Measurements from ENCODE around the gene ATF6B.
"Not testable (repeated sequence)": the region's sequence is repeated elsewhere in the genome, so short reads cannot be mapped to it uniquely, and the experiment has no call there.

Gene ATF6B

DNA sequence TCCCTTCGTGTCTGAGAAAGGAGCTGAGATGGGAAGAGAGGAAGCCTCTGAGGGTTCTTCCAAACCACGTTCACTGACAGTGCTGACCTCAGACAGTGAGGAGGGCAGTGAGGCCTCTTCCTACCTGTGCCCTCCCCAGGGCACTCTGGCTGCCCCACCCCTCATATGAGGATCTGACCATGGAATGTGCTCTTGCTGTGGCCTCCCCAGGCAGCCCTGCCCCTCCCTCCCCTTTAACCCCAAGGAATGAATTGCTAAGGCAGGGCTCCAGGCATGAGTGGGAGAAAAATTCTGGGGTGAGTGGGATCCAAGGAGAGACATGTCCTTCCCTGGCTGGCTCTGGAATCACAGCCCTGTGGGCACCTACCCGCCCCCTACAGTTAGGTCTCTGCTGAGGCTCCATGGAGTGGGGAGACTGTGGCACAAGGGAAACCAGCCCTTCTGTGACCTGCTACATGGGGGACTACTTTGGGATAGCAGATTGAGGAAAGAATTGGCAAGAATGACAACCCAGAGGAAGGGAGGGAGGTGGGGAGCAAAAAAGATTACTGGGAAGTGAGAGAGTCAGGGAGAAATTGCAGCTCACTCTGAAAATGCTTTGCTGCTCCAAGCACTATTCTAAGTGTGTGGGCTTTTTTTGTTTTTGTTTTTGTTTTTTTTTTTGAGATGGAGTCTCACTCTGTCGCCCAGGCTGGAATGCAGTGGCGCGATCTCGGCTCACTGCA is 48.3 kb downstream of the ATF6B start:
- no peak for DNase-seq

DNA sequence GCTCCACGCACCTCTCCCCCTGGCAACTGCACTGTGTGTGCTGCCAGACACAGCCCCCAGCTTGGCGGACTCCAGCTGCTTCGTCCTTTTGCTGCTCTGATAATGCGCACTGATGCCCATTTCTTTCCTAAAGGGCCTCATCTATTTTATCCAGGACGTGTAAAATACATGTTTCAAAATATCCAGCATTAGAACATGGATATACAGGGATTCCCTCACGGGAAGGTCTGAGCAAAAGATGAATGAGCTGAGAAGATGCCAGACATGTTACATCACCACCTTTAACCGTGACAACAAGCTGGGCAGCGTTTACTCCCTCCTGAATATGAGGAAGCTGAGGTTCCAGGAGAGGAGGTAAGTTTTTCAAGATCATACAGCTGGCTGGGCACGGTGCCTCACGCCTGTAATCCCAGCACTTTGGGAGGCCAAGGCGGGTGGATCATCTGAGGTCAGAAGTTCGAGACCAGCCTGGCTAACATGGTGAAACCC is 51.7 kb downstream of the ATF6B start:
- no peak for DNase-seq

DNA sequence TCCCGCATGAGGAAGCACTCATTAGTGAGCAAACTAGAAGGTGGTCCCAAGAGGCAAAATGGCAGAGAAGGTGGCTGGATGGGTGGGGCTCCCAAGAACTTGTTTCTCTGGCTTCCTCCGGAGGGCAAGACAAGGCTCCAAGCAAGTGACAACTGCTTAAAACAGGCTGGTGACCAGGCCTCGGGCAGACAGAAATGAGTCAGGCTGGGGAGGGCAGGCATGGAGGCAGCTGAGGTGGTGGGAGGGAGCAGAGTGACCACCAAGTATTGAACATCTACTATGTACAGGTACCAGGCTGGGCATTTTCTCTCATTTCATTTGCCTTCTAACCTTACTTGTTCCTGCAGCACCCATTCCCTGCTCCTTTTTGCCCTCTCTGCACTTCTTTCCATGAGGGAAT is 52.3 kb downstream of the ATF6B start:
- no peak for DNase-seq

DNA sequence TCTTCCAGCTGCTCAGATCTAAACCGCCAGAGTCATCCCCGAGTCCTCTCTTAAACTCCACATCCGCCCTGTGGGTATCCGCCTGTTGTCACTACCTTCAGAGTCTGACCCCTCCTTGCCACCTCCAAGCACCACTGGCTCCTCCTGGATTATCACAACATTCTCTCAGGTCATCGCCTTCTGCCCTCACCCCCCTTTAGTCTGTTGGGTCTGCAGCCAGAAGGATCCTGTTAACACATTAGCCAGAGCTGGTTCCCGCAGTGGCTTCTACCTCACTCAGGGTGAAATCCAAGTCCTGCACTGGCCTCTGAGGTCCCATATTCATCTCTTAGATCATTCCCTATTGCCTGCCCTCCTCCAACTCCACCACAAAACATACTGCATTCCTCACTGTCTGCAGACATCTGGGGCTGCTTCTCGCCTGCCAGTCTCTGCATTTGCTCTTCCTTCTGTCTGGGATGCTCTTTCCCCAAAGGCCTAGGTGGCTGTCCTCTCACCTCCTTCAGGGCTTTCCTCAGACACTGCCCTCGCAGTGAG is 53.0 kb downstream of the ATF6B start:
- no peak for DNase-seq

DNA sequence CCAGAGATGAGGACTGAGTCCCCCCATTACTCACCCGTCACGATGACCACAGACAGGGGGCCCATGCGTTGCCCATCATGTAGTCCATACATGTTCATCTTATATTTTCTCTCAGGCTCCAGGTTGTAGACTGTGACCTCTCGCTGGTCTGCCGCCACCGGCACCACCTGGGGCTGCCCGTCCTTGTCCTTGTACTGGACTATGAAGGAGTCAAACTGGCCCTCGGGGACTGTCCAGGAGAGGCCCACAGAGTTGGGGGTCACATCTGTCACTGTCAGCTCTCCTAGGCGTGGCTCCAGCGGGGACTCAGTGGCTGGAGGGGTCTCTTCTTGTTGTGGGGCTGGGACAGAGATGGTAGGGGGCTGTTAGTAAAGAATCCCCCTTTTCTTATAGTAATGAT is 54.4 kb downstream of the ATF6B start:
- no peak for DNase-seq

DNA sequence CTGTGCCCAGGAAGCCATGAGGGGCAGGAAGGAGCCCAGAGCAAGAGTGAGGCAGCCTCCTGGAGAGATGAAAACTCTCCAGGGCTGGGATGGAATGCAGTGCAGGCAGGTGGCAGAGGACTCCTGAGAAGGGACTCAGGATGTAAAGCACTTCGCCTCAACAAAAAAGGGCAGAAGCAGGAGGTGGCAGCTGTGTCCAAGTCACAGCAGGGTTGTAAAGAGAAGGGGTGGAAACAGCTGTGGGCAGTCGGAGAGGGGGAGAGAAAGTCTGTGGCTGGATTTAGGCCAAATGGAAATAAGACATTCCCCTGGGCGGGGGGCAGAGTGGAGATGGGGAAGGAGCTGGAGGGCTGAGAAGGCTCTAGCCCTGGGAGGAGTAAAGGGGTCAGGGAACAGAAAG is 54.9 kb downstream of the ATF6B start:
- DNase-seq: no peak

DNA sequence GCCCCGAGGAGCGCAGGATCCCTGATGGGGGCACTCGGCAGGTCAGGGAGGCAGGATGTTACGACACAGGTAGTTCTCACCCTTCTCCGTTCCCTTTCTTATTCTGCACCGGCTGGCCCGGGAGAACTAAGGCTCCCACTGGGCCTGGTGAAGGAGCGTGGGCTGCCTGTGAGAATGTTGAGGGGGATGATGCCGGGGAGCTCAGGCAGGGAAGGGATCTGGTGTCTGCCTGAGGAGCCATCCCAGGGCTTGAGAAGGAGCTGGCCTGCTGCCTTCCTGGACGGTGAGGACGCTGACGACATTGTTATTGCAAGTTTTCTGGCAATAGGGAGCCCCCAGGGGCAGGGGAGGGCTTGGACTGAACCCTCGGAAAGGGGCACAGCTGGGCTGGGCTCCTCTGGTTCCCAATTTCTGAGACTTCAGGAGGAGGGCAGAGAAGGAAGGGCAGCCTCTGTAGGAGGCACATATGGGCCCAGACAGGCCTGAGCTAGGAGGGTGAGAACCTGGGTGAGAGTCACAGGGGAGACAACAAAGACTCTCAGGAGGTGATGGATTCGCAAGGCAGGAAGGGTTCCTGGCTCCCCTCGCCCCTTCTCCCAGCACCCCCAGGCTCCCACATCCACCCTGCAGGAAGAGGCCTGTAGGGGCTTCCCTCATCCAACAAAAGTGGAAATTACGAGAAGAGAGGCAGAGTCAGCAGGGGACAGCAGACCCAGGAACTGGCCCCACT is 57.1 kb downstream of the ATF6B start:
- no peak for DNase-seq

DNA sequence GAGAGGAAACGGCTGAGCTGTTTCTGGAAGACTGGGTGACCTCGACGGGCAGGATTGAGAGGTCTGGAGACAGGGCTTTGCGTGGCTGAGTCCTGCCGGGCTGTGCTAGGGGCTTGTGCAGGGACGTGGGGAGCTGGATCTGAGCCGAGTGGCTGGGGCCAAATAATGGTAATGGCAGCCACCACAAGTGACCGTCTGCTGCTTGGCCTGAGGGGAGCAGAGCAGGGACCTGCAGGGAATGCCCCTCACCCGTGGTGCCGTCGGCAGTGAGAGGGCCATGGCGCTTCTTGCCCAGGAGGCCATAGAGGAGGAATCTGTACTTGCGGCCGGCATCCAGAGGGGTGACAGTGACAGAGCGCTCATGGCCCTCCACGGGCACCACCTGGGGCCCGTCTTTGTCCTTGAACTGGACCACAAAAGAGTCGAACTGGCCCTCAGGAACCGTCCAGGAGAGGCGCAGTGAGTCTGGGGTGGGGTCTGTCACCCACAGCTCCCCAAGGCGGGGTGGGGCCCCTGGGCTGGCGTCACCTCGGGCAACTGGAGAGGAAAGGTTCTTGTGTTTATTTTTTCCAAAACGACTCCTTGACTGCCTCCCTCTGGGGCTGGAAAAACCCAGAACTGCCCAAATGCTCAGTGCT is 58.0 kb downstream of the ATF6B start:
- no peak for DNase-seq

DNA sequence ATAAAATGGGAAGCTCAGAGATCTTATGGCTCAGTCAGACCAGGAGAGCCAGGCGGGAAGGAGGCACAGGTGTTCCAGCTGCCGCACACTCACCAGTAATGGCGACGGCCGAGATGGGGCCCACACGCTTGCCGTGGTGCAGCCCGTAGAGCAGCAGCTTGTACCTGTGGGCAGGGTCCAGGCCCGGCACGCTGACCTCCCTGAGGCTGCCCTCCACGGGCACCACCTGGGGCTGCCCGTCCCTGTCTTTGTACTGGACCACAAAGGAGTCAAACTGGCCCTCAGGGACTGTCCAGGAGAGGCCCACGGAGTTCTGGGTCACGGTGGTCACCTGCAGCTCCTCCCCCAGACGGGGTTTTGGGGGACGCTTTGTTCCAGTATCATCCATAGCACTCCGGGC is 58.6 kb downstream of the ATF6B start:
- DNase-seq: no peak

DNA sequence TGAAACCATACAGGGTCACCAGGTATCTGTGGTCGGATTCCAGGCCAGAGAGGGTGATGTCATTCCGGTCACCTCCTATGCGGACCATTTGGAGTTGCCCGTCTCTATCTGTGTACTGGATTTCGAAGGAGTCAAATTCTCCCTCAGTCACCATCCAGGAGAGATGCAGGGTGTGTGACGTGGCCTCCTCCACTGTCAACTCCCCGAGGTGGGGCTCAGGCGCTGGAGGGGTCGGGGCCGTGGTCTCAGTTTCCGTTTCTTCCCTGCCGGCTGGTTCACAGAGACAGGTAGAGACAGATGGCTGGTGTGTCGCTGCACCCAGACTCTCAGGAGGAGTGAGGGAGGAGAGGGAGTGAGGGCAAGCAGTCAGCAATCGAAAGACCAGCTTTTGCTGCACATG is 59.2 kb downstream of the ATF6B start:
- no peak for DNase-seq

DNA sequence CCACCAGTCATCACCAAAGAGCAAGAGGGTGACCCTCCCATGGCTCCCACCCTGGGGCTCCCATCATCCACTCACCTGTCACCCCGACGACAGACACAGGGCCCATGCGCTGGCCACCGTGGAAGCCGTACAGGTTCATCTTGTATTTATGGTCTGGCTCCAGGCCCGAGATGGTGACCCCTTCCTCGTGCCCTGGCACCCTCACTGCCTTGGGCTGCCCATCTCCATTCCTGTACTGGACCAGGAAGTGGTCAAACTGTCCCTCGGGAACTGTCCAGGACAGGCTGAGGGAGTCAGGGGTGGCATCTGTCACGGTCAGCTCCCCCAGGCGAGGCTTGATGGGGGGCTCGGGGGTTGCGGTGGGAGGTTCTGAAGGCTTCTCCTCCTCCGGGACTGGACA is 59.7 kb downstream of the ATF6B start:
- not testable (repeated sequence) for DNase-seq

DNA sequence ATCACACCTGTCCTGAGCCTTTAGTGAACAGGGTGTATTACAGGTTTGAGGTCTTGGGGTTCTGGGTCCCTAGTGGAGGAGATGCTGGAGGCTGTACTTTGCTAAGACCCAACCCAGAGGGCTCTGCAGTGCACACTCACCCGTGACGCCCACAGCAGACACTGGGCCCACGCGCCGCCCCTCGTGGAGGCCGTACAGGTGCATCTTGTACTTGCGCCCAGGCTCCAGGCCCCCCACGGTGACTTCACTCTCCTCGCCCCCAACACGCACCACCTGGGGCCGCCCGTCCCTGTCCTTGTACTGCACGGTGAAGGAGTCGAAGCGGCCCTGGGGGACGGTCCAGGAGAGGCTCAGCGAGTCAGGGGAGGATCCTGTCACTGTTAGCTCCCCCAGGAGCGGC is 60.5 kb downstream of the ATF6B start:
- DNase-seq: not testable (repeated sequence)

Data from NCI-H1930 (cell line).